ENCODE results near the gene IGF2BP2. TPM values are rescaled to one million over a fixed set of nuclear protein-coding genes. Genes with fewer than 3 reads are reported as not detected.

IGF2BP2 gene
- total RNA-seq, 1 donor from 2014 or later = 147 TPM

DNA sequence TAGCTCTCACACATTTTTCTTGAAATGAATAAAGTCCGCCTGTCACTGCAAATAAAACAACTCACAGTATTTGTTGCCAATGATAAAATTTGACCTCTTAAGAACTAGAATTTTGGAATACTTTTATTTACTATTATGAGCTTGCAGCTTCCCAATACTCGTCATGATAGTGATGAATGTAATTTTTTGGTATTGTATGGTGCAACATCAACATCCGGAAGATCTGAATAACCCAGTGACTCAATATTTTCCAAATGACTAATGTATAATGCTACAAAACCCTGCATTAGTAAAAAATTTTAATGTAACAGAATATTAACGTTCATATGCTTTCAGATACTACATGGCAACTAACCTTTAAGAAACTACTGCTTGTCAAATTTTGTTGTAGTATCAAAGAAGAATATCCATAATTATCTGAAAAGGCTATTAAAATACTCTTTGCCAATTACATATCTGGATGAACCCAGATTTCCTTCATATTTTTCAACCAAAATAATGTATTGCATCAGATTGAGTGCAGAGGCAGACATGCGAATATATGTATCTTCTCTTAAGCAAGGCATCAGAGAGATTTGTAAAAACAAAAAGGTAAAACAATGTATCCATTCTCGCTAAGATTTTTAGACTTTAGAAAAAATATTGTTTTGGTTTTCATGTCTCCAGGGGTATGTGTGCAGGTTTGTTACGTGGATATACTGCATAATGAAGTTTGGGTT, 95.3 kb downstream of the IGF2BP2 start:
- H3K36me3 ChIP-seq = no peaks in the 10 kb centered on the region
- H3K36me3 Mint-ChIP-seq = peaks cover 22% of the 10 kb centered on the region
- H3K27ac Mint-ChIP-seq = no peak overlapping the region
- DNase-seq (ENCODE audit: low spot score) = no peak
- H3F3A ChIP-seq (ENCODE audit: low read depth) = peaks cover 10% of the 10 kb centered on the region
- no peak overlapping the region for H3K4me3 Mint-ChIP-seq
- no peak overlapping the region for H2AFZ ChIP-seq (replicated peaks)
- H3K9ac ChIP-seq = no peak overlapping the region
- H3K4me3 ChIP-seq = no peak overlapping the region
- H3K79me2 ChIP-seq (ENCODE audit: low read depth) = peaks cover 100% of the 10 kb centered on the region
- TF ChIP-seq EZH2 (IDR thresholded peaks at IDR 0.05) (no peak), EZH2phosphoT487 (IDR thresholded peaks at IDR 0.05) (no peak)
- TF ChIP-seq, protein P1, sequence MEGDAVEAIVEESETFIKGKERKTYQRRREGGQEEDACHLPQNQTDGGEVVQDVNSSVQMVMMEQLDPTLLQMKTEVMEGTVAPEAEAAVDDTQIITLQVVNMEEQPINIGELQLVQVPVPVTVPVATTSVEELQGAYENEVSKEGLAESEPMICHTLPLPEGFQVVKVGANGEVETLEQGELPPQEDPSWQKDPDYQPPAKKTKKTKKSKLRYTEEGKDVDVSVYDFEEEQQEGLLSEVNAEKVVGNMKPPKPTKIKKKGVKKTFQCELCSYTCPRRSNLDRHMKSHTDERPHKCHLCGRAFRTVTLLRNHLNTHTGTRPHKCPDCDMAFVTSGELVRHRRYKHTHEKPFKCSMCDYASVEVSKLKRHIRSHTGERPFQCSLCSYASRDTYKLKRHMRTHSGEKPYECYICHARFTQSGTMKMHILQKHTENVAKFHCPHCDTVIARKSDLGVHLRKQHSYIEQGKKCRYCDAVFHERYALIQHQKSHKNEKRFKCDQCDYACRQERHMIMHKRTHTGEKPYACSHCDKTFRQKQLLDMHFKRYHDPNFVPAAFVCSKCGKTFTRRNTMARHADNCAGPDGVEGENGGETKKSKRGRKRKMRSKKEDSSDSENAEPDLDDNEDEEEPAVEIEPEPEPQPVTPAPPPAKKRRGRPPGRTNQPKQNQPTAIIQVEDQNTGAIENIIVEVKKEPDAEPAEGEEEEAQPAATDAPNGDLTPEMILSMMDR (IDR thresholded peaks at IDR 0.05) = no peak
- no peaks in the 10 kb centered on the region for H3K9me3 ChIP-seq (ENCODE audit: low read depth)
- H4K20me1 ChIP-seq (ENCODE audit: low read depth) = peaks cover 93% of the 10 kb centered on the region
- H3K4me1 Mint-ChIP-seq = peaks cover 62% of the 10 kb centered on the region
- H3K4me2 ChIP-seq = no peak overlapping the region
- H3K9me3 Mint-ChIP-seq = no peaks in the 10 kb centered on the region
- peaks cover 39% of the 10 kb centered on the region for H3K4me1 ChIP-seq
- H3K27ac ChIP-seq = no peak overlapping the region
- no peaks in the 10 kb centered on the region for H3K27me3 ChIP-seq
- H3K27me3 Mint-ChIP-seq (ENCODE audit: insufficient read depth, low read depth) = peaks cover 2% of the 10 kb centered on the region

DNA sequence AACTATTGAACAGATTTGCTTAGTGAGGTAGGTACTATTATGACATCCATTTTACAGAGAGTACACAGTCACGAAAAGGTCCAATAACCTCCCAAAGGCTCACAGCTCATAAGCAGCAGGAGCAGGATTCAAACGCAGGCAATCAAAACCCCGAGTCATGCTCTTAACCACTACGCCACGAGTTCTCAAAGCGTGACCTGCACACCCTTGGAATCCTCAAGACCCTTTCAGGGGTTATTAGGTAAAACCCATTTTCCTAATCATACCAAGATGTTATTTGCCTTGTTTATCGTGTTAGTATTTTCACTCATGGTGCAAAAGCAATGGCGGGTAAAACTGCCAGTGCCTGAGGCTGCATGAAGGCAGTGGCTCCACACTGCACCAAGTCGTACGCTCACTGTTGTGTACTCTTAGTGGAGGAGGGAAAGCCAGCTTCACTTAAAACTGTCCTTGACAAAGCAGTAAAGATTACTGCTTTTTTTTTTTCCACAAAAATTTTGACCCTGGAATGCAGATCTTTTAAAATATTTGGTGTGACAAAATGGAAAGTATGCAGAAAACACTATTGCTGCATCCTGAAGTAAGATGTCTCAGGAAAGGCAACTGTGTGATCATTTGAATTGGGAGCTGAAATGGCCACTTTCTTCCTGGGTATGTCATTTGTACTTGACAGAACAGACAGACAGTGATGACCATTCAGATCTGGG, 96.1 kb downstream of the IGF2BP2 start:
- no peak overlapping the region for H3K27ac Mint-ChIP-seq
- no peaks in the 10 kb centered on the region for H3K36me3 ChIP-seq
- no peak for DNase-seq (ENCODE audit: low spot score)
- no peak overlapping the region for H3K27ac ChIP-seq
- peaks cover 61% of the 10 kb centered on the region for H3K4me1 Mint-ChIP-seq
- H3K4me3 ChIP-seq = no peak overlapping the region
- H3K79me2 ChIP-seq (ENCODE audit: low read depth) = peaks cover 100% of the 10 kb centered on the region
- peaks cover 2% of the 10 kb centered on the region for H3K27me3 Mint-ChIP-seq (ENCODE audit: insufficient read depth, low read depth)
- TF ChIP-seq, protein P1 (IDR thresholded peaks at IDR 0.05) = no peak
- no peak for TF ChIP-seq EZH2 (IDR thresholded peaks at IDR 0.05)
- no peak for TF ChIP-seq EZH2phosphoT487 (IDR thresholded peaks at IDR 0.05)
- no peak overlapping the region for H3K4me2 ChIP-seq
- peaks cover 40% of the 10 kb centered on the region for H3K4me1 ChIP-seq
- H2AFZ ChIP-seq (replicated peaks) = no peak overlapping the region
- peaks cover 7% of the 10 kb centered on the region for H3F3A ChIP-seq (ENCODE audit: low read depth)
- no peaks in the 10 kb centered on the region for H3K9me3 Mint-ChIP-seq
- no peaks in the 10 kb centered on the region for H3K27me3 ChIP-seq
- peaks cover 93% of the 10 kb centered on the region for H4K20me1 ChIP-seq (ENCODE audit: low read depth)
- no peak overlapping the region for H3K9ac ChIP-seq
- H3K9me3 ChIP-seq (ENCODE audit: low read depth) = no peaks in the 10 kb centered on the region
- H3K36me3 Mint-ChIP-seq = peaks cover 22% of the 10 kb centered on the region
- H3K4me3 Mint-ChIP-seq = no peak overlapping the region

DNA sequence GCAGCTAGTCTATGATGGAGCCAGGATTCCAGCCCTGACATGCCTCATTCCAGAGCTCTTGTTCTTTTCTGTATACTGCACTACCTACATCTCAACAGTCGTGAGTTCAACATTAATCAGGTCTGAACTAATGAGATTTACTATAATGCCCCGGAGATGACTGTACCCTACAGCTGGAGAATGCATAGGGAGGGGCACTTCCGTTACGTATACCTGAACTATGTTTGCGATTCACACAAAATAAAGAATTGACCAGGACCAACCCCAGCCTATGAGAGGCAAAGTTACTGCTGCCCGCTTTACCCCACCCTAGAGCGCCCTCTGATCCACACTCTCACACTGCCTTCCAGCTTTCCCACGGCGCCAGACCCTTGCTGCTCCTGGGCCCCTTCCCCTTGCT, 97.0 kb downstream of the IGF2BP2 start:
- Histone ChIP-seq H3K27me3 (no peaks in the 10 kb centered on the region), H3K79me2 (ENCODE audit: low read depth) (peaks cover 100% of the 10 kb centered on the region), H3K9me3 (ENCODE audit: low read depth) (no peaks in the 10 kb centered on the region), H3K4me1 (peaks cover 39% of the 10 kb centered on the region), H3K4me2 (peak overlapping the region; percentile 11), H3K4me3 (no peak overlapping the region), H4K20me1 (ENCODE audit: low read depth) (peaks cover 93% of the 10 kb centered on the region), H2AFZ (replicated peaks) (no peak overlapping the region), H3F3A (ENCODE audit: low read depth) (peaks cover 7% of the 10 kb centered on the region), H3K36me3 (no peaks in the 10 kb centered on the region), H3K27ac (no peak overlapping the region), H3K9ac (no peak overlapping the region)
- Mint-ChIP-seq H3K27ac (no peak overlapping the region), H3K4me1 (peaks cover 59% of the 10 kb centered on the region), H3K9me3 (no peaks in the 10 kb centered on the region), H3K36me3 (peaks cover 20% of the 10 kb centered on the region), H3K4me3 (no peak overlapping the region), H3K27me3 (ENCODE audit: insufficient read depth, low read depth) (peaks cover 1% of the 10 kb centered on the region)
- no peak for TF ChIP-seq EZH2phosphoT487 (IDR thresholded peaks at IDR 0.05)
- no peak for TF ChIP-seq EZH2 (IDR thresholded peaks at IDR 0.05)
- TF ChIP-seq, protein P1 (IDR thresholded peaks at IDR 0.05) = no peak
- DNase-seq (ENCODE audit: low spot score) = no peak
